Activated naive CD8-positive, alpha-beta T cell treated with anti-CD3 and anti-CD28 coated beads, Interleukin-2, amount 50 U/mL, for 24 hours (primary cell): ENCODE data around the gene DENND1A.
A peak's percentile ranks its signal among the peaks of the same experiment; 100 is the strongest.

Experiments used
- ATAC-seq: fragments of 150-1000 bp; cut with Tn5 transposase; one replicate; pipeline ENCODE4 v1.10.0; 2021
- DNase-seq: peaks from one replicate; pipeline ENCODE4 v3.0.0; 2021
- H3K27ac Mint-ChIP-seq: one replicate; pipeline ENCODE4 v1.8.0; 2021; ENCODE audit warnings: mild to moderate bottlenecking, mixed read lengths
- H3K27me3 Mint-ChIP-seq: one replicate; pipeline ENCODE4 v1.8.0; 2021; ENCODE audit warnings: mixed read lengths
- H3K36me3 Mint-ChIP-seq: one replicate; pipeline ENCODE4 v1.8.0; 2021; ENCODE audit warnings: low read depth, mixed read lengths
- H3K4me1 Mint-ChIP-seq: one replicate; pipeline ENCODE4 v1.8.0; 2021; ENCODE audit warnings: mixed read lengths
- H3K4me3 Mint-ChIP-seq: one replicate; pipeline ENCODE4 v1.8.0; 2021; ENCODE audit warnings: mild to moderate bottlenecking, moderate library complexity, mixed read lengths
- H3K9me3 Mint-ChIP-seq: one replicate; pipeline ENCODE4 v1.8.0; 2021; ENCODE audit warnings: mixed read lengths

Gene DENND1A

DNA sequence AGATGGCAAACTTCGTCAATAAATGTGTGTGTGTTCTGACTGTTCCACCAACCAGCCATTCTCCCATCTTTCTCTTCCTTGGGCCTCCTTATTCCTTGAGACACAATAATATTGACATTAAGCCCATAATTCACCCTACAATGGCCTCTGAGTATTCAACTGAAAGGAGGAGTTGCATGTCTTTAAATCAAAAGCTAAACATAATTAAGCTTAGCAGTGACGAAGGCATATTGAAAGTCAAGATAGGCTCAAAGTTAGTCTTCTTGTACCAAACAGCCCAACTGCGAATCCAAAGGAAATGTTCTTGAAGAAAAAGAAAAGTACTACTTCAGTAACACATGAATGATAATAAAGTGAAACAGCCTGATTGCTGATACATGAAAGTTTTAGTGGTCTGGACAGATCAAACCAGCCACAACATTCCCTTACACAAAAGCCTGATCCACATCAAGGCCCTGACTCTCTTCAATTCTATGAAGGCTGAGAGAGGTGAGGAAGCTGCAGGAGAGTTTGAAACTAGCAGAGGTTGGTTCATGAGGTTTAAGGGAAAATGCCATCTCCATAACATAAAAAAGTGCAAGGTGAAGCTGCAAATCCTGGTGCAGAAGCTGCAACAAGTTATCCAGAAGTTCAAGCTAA, 81.4 kb downstream of the DENND1A start:
- peaks cover 50% of the 10 kb centered on the region for H3K36me3 Mint-ChIP-seq
- H3K27ac Mint-ChIP-seq = no peak overlapping the region
- no peaks in the 10 kb centered on the region for H3K27me3 Mint-ChIP-seq
- ATAC-seq (no peak), DNase-seq (no peak)
- H3K4me3 Mint-ChIP-seq = no peak overlapping the region
- peaks cover 11% of the 10 kb centered on the region for H3K4me1 Mint-ChIP-seq
- H3K9me3 Mint-ChIP-seq = peaks cover 31% of the 10 kb centered on the region

DNA sequence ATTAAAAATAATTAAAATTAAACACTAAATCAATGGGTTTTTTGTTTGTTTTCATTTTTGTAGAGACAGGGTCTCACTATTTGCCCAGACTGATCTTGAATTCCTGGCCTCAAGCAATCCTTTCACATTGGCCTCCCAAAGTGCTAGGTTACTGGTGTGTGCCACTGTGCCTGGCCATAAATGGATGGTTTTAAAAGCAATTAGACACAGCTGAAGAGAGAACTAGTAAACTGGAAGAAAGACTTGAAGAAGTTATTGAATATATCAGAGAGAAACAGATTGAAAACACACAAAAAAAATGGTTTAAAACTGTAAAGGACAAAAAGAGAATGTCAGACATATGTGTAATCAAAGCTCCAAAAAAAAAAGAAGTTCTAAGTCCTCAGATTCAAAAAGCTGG, 83.0 kb downstream of the DENND1A start:
- Mint-ChIP-seq H3K27ac (no peak overlapping the region), H3K9me3 (peaks cover 35% of the 10 kb centered on the region), H3K36me3 (peaks cover 60% of the 10 kb centered on the region), H3K4me1 (peaks cover 11% of the 10 kb centered on the region), H3K4me3 (no peak overlapping the region), H3K27me3 (no peaks in the 10 kb centered on the region)
- DNase-seq (no peak), ATAC-seq (no peak)

DNA sequence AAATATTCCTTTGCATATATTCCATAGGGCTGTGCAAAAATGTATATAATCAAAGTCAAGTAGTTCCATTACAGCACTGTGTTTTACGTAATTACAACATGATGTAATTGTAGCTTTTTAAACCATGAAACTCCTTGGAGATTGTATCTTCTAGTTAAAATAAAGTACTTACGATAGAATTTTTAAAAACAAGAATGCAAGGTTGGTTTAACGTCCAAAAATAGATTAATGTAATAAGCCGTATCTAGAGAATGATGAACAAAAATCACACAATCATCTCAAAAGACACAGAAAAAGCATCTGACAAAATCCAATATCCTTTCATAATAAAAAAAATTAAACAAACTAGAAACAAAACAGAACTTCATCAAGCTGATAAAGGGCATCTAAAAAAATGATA, 86.2 kb downstream of the DENND1A start:
- DNase-seq = no peak
- Mint-ChIP-seq H3K4me1 (peaks cover 5% of the 10 kb centered on the region), H3K9me3 (peaks cover 35% of the 10 kb centered on the region), H3K27ac (no peak overlapping the region), H3K36me3 (peaks cover 62% of the 10 kb centered on the region), H3K27me3 (no peaks in the 10 kb centered on the region), H3K4me3 (no peak overlapping the region)
- no peak for ATAC-seq

DNA sequence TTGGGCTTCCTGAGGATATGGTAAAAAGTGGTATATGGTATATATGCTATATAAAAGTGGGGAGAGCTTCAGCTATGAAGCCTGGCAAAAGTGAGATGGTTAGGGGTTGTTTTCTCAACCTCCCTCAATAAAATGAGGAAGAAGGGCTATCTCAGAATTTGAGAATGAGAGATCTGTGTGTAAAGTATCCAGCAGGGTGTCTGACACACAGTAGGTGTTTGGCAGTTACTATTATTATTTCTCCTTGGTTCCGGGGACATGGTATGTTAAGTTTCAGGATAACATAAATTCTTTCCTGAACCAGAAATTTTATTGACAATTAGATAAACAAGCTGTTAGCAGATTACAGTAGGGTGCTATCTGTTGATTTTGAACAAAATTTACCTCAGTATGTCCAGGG, 94.1 kb downstream of the DENND1A start:
- Mint-ChIP-seq H3K27ac (no peak overlapping the region), H3K27me3 (no peaks in the 10 kb centered on the region), H3K4me3 (no peak overlapping the region), H3K36me3 (peaks cover 20% of the 10 kb centered on the region), H3K9me3 (peaks cover 6% of the 10 kb centered on the region), H3K4me1 (peaks cover 22% of the 10 kb centered on the region)
- DNase-seq = no peak
- no peak for ATAC-seq

DNA sequence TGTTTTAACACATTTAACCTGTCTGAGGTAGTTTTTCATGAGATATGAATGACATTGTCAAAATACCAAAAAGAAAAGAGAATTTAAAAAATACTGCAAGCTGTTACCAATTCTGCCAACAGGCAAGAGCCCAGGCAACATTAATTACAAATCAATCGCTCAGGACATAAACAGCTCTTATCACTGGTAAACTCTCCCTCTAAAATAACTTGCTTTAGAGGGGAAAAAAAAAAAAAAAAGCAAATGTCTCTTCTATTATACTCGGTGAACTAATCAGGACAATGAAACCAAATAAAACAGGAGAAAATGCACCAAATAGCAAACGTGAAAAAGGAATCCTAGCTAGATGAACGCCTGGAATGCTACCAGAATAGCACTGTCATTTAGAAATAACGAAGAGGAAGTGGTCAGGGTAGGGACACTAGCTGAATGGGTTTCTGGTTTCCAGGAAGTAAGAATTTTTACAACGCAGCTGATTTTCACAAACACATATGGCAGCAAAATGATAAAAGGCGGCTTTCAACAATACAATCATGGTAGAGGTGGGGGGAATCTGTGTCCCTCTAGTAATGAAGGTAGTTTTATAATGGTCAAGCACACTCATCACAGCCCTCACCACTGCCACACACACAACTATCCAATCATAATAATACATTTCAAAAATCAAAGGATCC, 94.9 kb downstream of the DENND1A start:
- Mint-ChIP-seq H3K4me1 (peaks cover 22% of the 10 kb centered on the region), H3K9me3 (peaks cover 9% of the 10 kb centered on the region), H3K27ac (peak overlapping the region; percentile 48), H3K36me3 (peaks cover 24% of the 10 kb centered on the region), H3K27me3 (no peaks in the 10 kb centered on the region), H3K4me3 (peak overlapping the region; percentile 50)
- ATAC-seq (no peak), DNase-seq (no peak)

DNA sequence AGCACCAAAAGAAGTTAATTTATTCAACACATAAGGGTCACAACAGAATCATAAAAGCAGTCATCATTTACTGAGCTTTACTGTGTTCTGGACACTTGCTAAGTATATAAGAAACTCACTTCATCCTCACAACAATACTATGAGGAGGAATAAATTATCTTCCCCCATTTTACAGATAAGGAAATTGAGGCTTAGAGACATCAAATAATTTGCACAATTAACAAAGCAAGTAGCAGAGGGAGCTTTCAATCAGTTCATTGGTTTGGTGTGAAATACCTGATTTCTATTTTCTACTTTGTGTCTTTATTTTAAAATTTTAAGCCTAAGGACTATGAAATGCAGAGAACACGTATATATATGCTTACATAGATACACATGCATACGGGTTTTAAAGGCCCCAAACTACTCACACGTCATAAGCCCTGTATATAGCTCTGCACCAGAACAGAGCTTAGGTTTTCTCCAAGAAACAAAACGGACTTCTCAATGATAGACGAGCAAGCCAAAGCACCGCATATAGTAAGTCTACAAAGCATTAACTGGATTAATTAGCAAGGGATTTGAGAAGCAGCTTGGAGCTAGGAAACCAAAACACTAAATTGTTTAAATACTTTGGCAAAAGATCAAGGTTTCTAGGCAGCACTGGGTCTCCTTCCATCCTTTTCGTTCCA, 95.6 kb downstream of the DENND1A start:
- no peak overlapping the region for H3K27ac Mint-ChIP-seq
- no peak for DNase-seq
- H3K4me1 Mint-ChIP-seq = peaks cover 22% of the 10 kb centered on the region
- ATAC-seq = no peak
- H3K9me3 Mint-ChIP-seq = peaks cover 16% of the 10 kb centered on the region
- no peaks in the 10 kb centered on the region for H3K27me3 Mint-ChIP-seq
- peak overlapping the region; percentile 50 for H3K4me3 Mint-ChIP-seq
- peaks cover 30% of the 10 kb centered on the region for H3K36me3 Mint-ChIP-seq

DNA sequence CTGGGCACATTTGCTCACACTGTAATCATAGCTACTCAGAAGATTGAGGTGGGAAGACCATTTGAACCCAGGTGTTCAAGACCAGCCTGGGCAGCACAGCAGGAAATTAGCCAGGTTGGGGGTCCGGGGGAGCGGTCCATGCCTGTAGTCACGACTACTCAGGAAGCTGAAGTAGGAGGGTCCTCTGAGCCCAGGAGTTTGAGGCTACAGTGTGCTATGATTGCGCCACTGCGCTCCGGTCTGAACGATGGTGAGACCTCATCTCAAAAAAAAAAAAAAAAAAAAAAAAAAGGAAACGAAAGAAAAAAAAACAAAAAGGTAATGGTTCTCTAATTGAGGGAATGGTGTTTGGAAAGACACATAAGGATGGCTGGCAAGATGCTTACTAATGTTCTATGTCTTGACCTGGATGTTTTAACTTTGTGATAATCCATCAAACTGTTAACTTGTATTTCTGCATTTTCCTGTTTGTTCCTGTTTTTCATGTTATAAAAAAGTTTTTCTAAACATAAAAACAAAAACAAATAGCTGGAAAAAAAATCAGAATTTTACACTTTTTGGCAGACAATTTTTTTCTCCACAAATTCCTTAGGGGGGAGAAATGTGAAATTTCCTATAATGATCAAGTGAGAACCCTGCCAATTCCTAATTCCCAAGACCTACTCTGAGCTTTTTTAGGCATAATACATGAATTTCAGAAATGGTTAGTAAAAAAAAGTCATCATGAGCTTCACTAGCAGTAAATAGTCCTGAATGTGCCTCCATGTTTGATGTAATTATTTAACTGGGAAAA, 96.9 kb downstream of the DENND1A start:
- H3K4me3 Mint-ChIP-seq = no peak overlapping the region
- peaks cover 22% of the 10 kb centered on the region for H3K4me1 Mint-ChIP-seq
- no peak for DNase-seq
- no peaks in the 10 kb centered on the region for H3K27me3 Mint-ChIP-seq
- peaks cover 29% of the 10 kb centered on the region for H3K9me3 Mint-ChIP-seq
- ATAC-seq = no peak
- peaks cover 39% of the 10 kb centered on the region for H3K36me3 Mint-ChIP-seq
- H3K27ac Mint-ChIP-seq = no peak overlapping the region

DNA sequence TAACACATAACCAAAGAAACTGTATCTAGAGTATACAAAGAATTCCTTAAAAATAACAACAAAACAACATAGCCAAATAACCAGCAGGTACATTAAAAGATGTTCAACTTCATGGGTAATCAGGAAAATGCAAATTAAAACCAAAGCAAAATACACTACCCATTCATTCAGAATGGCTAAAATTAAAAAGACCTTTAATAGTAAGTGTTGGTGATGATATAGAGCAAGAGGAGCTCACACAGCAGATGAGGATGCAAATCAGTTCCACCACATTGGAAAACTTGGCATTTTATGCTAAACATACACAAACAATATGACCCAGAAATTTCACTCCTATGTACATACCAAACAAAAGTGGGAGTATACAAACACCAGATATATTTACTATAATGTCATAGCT, 97.8 kb downstream of the DENND1A start:
- Mint-ChIP-seq H3K27me3 (no peaks in the 10 kb centered on the region), H3K36me3 (peaks cover 46% of the 10 kb centered on the region), H3K4me1 (peaks cover 22% of the 10 kb centered on the region), H3K9me3 (peaks cover 37% of the 10 kb centered on the region), H3K4me3 (no peak overlapping the region), H3K27ac (no peak overlapping the region)
- ATAC-seq = no peak
- no peak for DNase-seq

DNA sequence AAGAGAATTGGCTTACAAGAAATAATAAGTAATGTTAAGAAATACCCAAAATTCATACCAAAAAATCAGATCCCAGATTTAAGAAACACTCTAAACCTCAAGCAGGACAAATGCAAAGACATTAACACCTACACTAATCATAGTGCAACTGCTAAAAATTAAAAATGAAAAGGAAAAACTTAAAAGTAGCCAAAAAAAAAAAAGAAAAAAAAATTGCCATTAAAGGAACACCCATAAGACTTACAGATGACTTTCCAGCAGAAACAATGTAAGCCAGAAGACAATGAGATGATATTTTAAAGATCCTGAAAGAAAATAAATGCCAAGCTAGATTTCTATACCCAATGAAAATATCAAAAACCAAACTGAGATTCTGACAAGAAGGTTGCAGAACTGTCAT, 101.5 kb downstream of the DENND1A start:
- H3K4me3 Mint-ChIP-seq = no peak overlapping the region
- no peak for DNase-seq
- no peak overlapping the region for H3K27ac Mint-ChIP-seq
- no peak for ATAC-seq
- peaks cover 50% of the 10 kb centered on the region for H3K36me3 Mint-ChIP-seq
- H3K4me1 Mint-ChIP-seq = peaks cover 2% of the 10 kb centered on the region
- peaks cover 37% of the 10 kb centered on the region for H3K9me3 Mint-ChIP-seq
- no peaks in the 10 kb centered on the region for H3K27me3 Mint-ChIP-seq

DNA sequence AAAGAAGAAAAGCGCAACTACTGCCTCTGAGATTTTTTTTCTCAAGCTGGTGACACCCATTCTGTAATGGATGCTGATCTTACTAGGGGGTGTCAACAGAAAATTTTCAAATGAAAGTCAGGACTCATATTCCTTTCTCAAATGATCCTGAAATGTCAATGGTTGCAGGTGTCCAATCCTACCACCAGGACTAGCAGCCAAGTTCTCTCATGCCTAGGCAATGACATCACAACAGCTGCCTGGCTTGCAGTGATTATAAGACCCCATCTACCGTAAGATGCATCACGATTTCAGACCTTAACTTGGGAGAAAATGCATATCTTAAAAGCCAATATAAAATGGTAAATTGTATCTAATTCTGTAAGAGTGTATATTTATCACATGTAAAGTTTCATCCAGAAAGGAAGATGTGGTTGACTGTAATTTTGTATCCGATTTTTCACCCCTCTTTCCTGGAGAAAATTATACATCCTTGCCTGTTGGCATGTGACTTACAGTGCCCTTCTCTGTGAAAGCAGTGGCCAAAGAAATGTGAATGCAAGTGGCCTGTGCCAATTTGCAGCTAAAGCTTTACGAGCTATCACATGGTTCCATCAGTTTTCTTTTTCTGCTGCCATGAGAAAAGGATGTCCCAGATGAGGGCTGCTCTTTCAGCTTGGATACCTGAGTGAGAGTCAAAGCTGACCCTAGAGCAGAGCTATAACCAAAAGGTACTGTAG, 104.4 kb downstream of the DENND1A start:
- peaks cover 37% of the 10 kb centered on the region for H3K36me3 Mint-ChIP-seq
- peaks cover 31% of the 10 kb centered on the region for H3K9me3 Mint-ChIP-seq
- no peak overlapping the region for H3K4me3 Mint-ChIP-seq
- DNase-seq (no peak), ATAC-seq (no peak)
- H3K27ac Mint-ChIP-seq = no peak overlapping the region
- peaks cover 2% of the 10 kb centered on the region for H3K4me1 Mint-ChIP-seq
- no peaks in the 10 kb centered on the region for H3K27me3 Mint-ChIP-seq

DNA sequence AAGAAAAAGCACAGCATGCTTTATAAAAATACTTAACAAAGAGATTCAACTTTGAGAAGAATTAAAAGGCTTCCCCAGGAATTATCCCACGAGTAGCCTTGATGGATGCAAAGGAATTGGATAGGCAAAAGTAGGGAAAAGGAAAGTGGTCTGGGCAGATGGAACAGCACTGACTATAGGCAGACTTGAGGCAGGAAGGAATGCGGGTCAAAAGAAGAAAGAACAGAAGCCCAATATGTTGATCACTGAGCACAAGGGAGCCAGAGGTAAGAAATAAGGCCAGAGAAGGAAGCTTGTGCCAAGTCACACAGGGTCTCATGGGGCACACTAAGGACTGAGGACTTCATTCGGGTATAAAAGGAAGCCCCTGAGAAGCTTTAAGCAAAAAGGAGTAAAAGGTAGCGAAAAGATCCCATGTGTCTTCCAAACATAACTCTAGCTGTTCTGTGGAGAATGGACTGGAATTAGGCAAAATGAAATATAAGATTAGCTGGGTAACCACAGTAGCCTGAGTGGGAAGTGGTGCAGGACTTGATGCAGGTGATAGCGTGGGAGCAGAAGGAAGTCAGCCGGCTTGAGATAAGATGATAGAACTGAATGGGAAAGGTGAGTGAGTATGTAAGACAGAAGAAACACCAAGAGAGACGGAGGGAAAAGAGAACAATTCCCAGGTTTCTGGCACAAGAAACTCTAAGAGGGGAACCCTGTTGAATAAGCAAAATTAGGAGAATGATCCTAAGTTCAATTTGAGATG, 106.6 kb downstream of the DENND1A start:
- Mint-ChIP-seq H3K36me3 (peaks cover 17% of the 10 kb centered on the region), H3K9me3 (peaks cover 11% of the 10 kb centered on the region), H3K27me3 (no peaks in the 10 kb centered on the region), H3K4me1 (peaks cover 2% of the 10 kb centered on the region), H3K27ac (no peak overlapping the region), H3K4me3 (no peak overlapping the region)
- ATAC-seq (no peak), DNase-seq (no peak)

DNA sequence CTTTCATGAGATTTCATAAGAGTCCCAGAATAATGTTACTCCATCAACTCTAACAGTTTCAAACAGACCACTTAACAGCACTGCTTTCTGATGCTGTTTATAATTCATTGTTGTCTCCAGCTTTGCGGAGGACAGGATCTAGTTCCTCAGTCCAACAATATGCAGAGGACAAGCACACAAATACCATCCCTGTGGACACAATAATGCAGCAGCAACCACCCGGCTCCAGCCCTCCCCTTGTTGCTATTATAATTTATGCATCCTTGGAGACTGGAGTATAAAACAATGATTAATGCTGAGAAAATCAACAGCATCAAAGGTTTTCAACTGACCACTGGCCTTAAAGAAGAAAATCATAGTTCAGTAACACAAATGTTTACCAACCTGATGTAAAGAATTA, 108.3 kb downstream of the DENND1A start:
- peaks cover 2% of the 10 kb centered on the region for H3K4me1 Mint-ChIP-seq
- H3K36me3 Mint-ChIP-seq = peaks cover 9% of the 10 kb centered on the region
- no peak overlapping the region for H3K4me3 Mint-ChIP-seq
- no peak overlapping the region for H3K27ac Mint-ChIP-seq
- DNase-seq (no peak), ATAC-seq (no peak)
- H3K27me3 Mint-ChIP-seq = no peaks in the 10 kb centered on the region
- H3K9me3 Mint-ChIP-seq = no peaks in the 10 kb centered on the region

DNA sequence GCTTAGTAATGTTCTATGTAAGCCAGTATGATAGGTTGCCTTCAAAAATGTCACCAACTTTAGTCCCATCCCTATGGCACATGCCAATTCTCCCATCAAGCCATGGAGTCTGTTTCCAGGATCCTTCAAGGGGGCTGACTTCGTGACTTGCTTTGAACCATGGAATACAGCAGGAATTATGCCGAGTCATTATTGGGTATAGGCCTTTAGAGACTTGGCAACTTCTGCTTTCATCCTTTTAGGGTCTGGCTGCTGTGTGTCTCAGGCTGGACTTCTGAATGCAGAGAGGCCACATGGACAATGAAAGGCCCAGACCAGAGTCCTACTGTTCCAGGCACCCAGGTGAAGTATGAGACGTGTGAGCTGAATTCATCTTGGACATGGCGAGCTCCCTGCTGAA, 109.8 kb downstream of the DENND1A start:
- no peak for ATAC-seq
- no peaks in the 10 kb centered on the region for H3K9me3 Mint-ChIP-seq
- H3K4me3 Mint-ChIP-seq = no peak overlapping the region
- no peak for DNase-seq
- peaks cover 3% of the 10 kb centered on the region for H3K36me3 Mint-ChIP-seq
- peaks cover 2% of the 10 kb centered on the region for H3K4me1 Mint-ChIP-seq
- no peaks in the 10 kb centered on the region for H3K27me3 Mint-ChIP-seq
- H3K27ac Mint-ChIP-seq = no peak overlapping the region
